SU-DHL-6 (cell line): ENCODE data around the gene AJM1.

Source experiments
- EZH2phosphoT487 ChIP-seq: fragments of 200-600 bp; sonication (generic), shearing (Covaris generic); conservative IDR thresholded peaks from 2 replicates; pipeline ENCODE4 v1.6.1; 2018; ENCODE audit warnings: mild to moderate bottlenecking, antibody characterized with exemption, low read length, moderate library complexity, mixed read lengths
- TF ChIP-seq, protein P1 (sequence below): fragments of 200-600 bp; sonication (generic); IDR thresholded peaks from one replicate; pipeline ENCODE4 v1.5.1; 2017; ENCODE audit warnings: antibody characterized with exemption, mild to moderate bottlenecking, low read length, moderate library complexity; ENCODE audit not compliant: insufficient read depth, poor library complexity, severe bottlenecking

DNA sequence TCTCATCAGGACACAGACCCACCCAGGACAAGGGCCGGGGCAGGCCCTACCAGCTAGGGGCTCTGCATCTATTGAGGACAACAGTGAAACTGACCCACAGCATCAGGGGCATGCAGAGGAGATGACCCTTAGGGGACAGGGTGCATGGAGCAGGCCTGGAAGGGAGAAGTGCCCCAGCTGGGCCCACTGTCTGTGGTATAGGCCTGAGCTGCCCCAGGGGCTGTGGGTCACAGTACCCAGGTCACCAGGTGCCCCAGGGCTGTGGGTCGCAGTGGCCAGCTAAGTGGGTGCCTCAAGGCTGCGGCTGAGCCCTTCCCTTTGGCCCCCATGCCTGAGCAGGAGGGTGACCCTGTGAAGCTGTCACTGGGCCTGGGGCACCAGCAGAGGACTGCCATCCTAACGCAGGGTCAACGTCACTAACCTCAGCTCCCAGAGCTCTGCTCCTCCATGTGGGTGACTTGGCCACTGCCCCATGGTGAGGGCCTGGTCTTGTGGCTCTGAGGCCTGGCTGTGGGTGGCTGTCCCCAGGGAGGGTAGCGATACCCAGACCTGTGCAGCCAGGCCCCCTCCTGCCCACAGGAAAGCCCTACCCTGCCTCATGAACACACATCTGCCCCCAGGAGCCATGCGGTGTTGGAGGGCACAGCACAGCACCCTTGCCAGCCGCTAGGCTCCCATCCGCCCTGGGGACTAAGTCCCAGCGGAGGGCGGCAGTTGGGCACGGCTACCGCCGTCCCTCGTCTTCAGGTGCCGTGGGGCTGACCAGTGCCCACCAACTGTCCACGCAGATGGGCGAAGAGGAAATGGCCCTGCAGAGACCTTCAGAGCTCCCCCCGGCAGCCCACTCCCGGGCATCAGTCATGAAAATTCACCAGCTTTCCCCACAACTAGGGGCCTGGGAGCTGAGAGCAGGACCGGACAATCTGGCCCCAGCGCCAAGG lies 18.9 kb downstream of the AJM1 start:
- TF ChIP-seq, protein P1, sequence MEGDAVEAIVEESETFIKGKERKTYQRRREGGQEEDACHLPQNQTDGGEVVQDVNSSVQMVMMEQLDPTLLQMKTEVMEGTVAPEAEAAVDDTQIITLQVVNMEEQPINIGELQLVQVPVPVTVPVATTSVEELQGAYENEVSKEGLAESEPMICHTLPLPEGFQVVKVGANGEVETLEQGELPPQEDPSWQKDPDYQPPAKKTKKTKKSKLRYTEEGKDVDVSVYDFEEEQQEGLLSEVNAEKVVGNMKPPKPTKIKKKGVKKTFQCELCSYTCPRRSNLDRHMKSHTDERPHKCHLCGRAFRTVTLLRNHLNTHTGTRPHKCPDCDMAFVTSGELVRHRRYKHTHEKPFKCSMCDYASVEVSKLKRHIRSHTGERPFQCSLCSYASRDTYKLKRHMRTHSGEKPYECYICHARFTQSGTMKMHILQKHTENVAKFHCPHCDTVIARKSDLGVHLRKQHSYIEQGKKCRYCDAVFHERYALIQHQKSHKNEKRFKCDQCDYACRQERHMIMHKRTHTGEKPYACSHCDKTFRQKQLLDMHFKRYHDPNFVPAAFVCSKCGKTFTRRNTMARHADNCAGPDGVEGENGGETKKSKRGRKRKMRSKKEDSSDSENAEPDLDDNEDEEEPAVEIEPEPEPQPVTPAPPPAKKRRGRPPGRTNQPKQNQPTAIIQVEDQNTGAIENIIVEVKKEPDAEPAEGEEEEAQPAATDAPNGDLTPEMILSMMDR, result no peak
- TF ChIP-seq EZH2phosphoT487, result no peak
